ENCODE results near the gene ADGRV1. TPM values are rescaled to one million over a fixed set of nuclear protein-coding genes. Genes with fewer than 3 reads are reported as not detected.

The ADGRV1 gene
- total RNA-seq, 1 donor from 2014 or later, result 10.0 TPM

DNA sequence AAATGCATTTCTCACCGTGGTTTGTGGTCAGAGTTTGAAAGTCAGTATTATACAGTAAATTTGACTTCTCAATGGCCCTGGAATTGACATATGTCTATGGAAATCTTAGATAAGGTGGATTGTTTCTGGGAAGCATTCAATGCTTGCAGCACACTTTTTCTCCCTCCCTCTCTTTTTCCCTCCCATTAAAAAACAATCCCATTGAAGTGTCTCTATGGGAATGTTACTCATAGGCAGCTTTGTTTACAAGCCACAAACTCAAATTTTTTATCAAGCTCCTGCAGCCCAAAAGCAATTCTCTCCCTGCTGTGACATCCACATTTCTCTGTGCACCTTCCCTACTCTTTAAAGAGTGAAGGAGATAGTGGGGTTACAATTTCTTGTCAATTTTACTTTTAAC is 532.4 kb downstream of the ADGRV1 start:
- Mint-ChIP-seq H3K27me3 (ENCODE audit: low read depth, unreplicated experiment) (no peaks in the 10 kb centered on the region), H3K9me3 (ENCODE audit: unreplicated experiment) (no peaks in the 10 kb centered on the region), H3K36me3 (ENCODE audit: low read depth, unreplicated experiment) (no peaks in the 10 kb centered on the region), H3K4me1 (ENCODE audit: low read depth, unreplicated experiment) (peaks cover 21% of the 10 kb centered on the region), H3K27ac (ENCODE audit: unreplicated experiment) (no peak overlapping the region), H3K4me3 (ENCODE audit: unreplicated experiment) (no peak overlapping the region)
- no peaks in the 10 kb centered on the region for H3K79me2 ChIP-seq (ENCODE audit: insufficient read depth, low read length)
- H3K27me3 ChIP-seq (ENCODE audit: insufficient read depth, low read length), result no peaks in the 10 kb centered on the region
- DNase-seq (ENCODE audit: low read depth) (no peak), FAIRE-seq (no peak)
- no peak overlapping the region for H3K4me3 ChIP-seq (ENCODE audit: insufficient read depth, low read depth, low read length)
- no peak overlapping the region for H3K9ac ChIP-seq (ENCODE audit: low read length)
- no peak overlapping the region for H3K4me2 ChIP-seq (ENCODE audit: low read length)
- H3K9me3 ChIP-seq (ENCODE audit: insufficient read depth, low read depth, low read length), result no peaks in the 10 kb centered on the region
- TF ChIP-seq, protein P1, sequence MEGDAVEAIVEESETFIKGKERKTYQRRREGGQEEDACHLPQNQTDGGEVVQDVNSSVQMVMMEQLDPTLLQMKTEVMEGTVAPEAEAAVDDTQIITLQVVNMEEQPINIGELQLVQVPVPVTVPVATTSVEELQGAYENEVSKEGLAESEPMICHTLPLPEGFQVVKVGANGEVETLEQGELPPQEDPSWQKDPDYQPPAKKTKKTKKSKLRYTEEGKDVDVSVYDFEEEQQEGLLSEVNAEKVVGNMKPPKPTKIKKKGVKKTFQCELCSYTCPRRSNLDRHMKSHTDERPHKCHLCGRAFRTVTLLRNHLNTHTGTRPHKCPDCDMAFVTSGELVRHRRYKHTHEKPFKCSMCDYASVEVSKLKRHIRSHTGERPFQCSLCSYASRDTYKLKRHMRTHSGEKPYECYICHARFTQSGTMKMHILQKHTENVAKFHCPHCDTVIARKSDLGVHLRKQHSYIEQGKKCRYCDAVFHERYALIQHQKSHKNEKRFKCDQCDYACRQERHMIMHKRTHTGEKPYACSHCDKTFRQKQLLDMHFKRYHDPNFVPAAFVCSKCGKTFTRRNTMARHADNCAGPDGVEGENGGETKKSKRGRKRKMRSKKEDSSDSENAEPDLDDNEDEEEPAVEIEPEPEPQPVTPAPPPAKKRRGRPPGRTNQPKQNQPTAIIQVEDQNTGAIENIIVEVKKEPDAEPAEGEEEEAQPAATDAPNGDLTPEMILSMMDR (IDR thresholded peaks at IDR 0.05; ENCODE audit: insufficient read depth, low read depth, low read length), result no peak
- no peak for TF ChIP-seq EZH2 (IDR thresholded peaks at IDR 0.05; ENCODE audit: insufficient read depth, low read length)
- no peaks in the 10 kb centered on the region for H3K4me1 ChIP-seq (ENCODE audit: insufficient read depth, low read length)
- no peaks in the 10 kb centered on the region for H3K36me3 ChIP-seq (ENCODE audit: insufficient read depth, low read length)
- H3K27ac ChIP-seq (ENCODE audit: low read depth, low read length), result no peak overlapping the region
- H2AFZ ChIP-seq (ENCODE audit: low read depth, low read length), result no peak overlapping the region
- no peaks in the 10 kb centered on the region for H4K20me1 ChIP-seq (ENCODE audit: insufficient read depth, low read length)

DNA sequence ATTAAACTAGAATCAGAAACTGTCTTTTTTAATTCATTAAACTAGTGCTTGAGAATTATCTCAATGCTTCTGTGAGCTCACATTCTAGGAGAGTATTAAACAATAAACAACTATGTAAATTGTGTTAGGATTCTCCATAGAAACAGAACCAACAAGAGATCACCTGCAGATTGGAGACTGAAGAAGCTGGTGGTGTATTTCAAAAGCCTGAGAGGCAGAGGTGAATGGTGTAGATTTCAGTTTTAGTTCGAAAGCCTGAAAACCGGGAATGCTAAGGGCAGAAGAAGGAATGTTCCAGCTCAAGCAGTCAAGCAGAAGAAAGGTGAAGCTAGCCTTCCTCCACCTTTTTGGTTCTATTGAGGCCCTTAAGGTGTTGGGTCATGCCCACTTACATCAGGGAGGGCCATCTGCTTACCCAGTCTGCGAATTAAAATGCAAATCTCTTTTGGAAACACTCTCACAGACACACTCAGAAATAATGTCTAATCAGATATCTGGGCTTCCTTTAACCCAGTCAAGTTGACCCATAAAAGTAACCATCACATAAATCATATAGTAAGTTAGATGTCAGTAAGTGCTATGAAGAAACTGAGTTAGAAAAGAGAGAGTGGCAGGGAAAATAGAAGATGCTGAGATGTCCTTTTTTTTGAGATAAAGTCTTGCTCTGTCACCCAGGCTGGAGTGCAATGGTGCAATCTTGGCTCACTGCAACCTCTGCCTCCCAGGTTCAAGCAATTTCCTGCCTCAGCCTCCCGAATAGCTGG is 533.1 kb downstream of the ADGRV1 start:
- Histone ChIP-seq H3K4me1 (ENCODE audit: insufficient read depth, low read length) (no peaks in the 10 kb centered on the region), H3K9ac (ENCODE audit: low read length) (no peak overlapping the region), H3K79me2 (ENCODE audit: insufficient read depth, low read length) (no peaks in the 10 kb centered on the region), H2AFZ (ENCODE audit: low read depth, low read length) (no peak overlapping the region), H3K4me3 (ENCODE audit: insufficient read depth, low read depth, low read length) (no peak overlapping the region), H3K9me3 (ENCODE audit: insufficient read depth, low read depth, low read length) (no peaks in the 10 kb centered on the region), H3K27me3 (ENCODE audit: insufficient read depth, low read length) (no peaks in the 10 kb centered on the region), H3K4me2 (ENCODE audit: low read length) (no peak overlapping the region), H3K36me3 (ENCODE audit: insufficient read depth, low read length) (no peaks in the 10 kb centered on the region), H3K27ac (ENCODE audit: low read depth, low read length) (no peak overlapping the region), H4K20me1 (ENCODE audit: insufficient read depth, low read length) (no peaks in the 10 kb centered on the region)
- TF ChIP-seq, protein P1 (IDR thresholded peaks at IDR 0.05; ENCODE audit: insufficient read depth, low read depth, low read length), result no peak
- TF ChIP-seq EZH2 (IDR thresholded peaks at IDR 0.05; ENCODE audit: insufficient read depth, low read length), result no peak
- no peak overlapping the region for H3K4me3 Mint-ChIP-seq (ENCODE audit: unreplicated experiment)
- H3K36me3 Mint-ChIP-seq (ENCODE audit: low read depth, unreplicated experiment), result no peaks in the 10 kb centered on the region
- peaks cover 25% of the 10 kb centered on the region for H3K4me1 Mint-ChIP-seq (ENCODE audit: low read depth, unreplicated experiment)
- FAIRE-seq (no peak), DNase-seq (ENCODE audit: low read depth) (no peak)
- H3K27me3 Mint-ChIP-seq (ENCODE audit: low read depth, unreplicated experiment), result no peaks in the 10 kb centered on the region
- H3K27ac Mint-ChIP-seq (ENCODE audit: unreplicated experiment), result no peak overlapping the region
- no peaks in the 10 kb centered on the region for H3K9me3 Mint-ChIP-seq (ENCODE audit: unreplicated experiment)
